Astrocyte (in vitro differentiated cells and primary cell): ENCODE data around the gene MYO1E.

Source experiments
- CTCF ChIP-seq: IDR thresholded peaks from 2 replicates; pipeline ENCODE4 v1.5.1; 2011; ENCODE audit warnings: low read depth, mild to moderate bottlenecking, inconsistent platforms, low read length, moderate library complexity; ENCODE audit not compliant: insufficient read depth
- EZH2 ChIP-seq: IDR thresholded peaks from 2 replicates; pipeline ENCODE4 v1.6.1; 2012; ENCODE audit warnings: mild to moderate bottlenecking, low read length, inconsistent platforms; ENCODE audit not compliant: insufficient read depth

- TF ChIP-seq CTCF (no peak), EZH2 (no peak)
Measured at GRCh38 chr15:59360896-59361295, 11.8 kb downstream of the MYO1E start.
